Activated naive CD4-positive, alpha-beta T cell treated with anti-CD3 and anti-CD28 coated beads, Interleukin-2, amount 50 U/mL, for 16 hours (primary cell): ENCODE data around the gene TUBA4B.
A peak's percentile ranks its signal among the peaks of the same experiment; 100 is the strongest.

ENCODE experiments used
- DNase-seq: peaks from one replicate; pipeline ENCODE4 v3.0.0-alpha.2; 2020

Gene TUBA4B

GRCh38 chr2:219218732-219219701 lies 34.0 kb upstream of the TUBA4B start, which contains the start of gene ABCB6:
Gene ABCB6, minus strand, starts transcription at chr2:219218958. Its CDS starts 285 bp downstream, at chr2:219218673.
- DNase-seq: peak; percentile 91

- DNase-seq: no peak
These were observed 33.1 kb upstream of the TUBA4B start for GRCh38 chr2:219219784-219220532.

- no peak for DNase-seq
These were observed 32.2 kb upstream of the TUBA4B start for GRCh38 chr2:219220652-219221402.

- no peak for DNase-seq
These were observed 31.0 kb upstream of the TUBA4B start for GRCh38 chr2:219221957-219222518.

- DNase-seq: no peak
These were observed 29.0 kb upstream of the TUBA4B start for GRCh38 chr2:219223831-219224610.

GRCh38 chr2:219225350-219225749 lies 27.7 kb upstream of the TUBA4B start:
- DNase-seq: no peak

- DNase-seq: no peak
These were observed 24.8 kb upstream of the TUBA4B start for GRCh38 chr2:219228041-219228910.

- no peak for DNase-seq
These were observed 24.1 kb upstream of the TUBA4B start for GRCh38 chr2:219228911-219229304.

GRCh38 chr2:219229305-219230058 lies 23.6 kb upstream of the TUBA4B start, which contains the start of the genes ANKZF1 and ATG9A:
Gene ANKZF1, plus strand, starts transcription at chr2:219229806. Its CDS starts 452 bp downstream, at chr2:219230258.
Gene ATG9A, minus strand, starts transcription at chr2:219229636. Its CDS starts 1,612 bp downstream, at chr2:219228024.
- DNase-seq: peak; percentile 99

- DNase-seq: peak; percentile 46
These were observed 22.9 kb upstream of the TUBA4B start for GRCh38 chr2:219230059-219230540.

- no peak for DNase-seq
These were observed 18.7 kb upstream of the TUBA4B start for GRCh38 chr2:219234331-219234730.

GRCh38 chr2:219243291-219243761 lies 9.7 kb upstream of the TUBA4B start:
- no peak for DNase-seq

- DNase-seq: no peak
These were observed 8.3 kb upstream of the TUBA4B start for GRCh38 chr2:219244789-219245147.

- DNase-seq: peak; percentile 85
These were observed 7.7 kb upstream of the TUBA4B start, which contains the start of the genes GLB1L and STK16 for GRCh38 chr2:219245148-219245898. Gene GLB1L, minus strand, starts transcription at chr2:219245444. Its CDS starts 1,871 bp downstream, at chr2:219243573. Gene STK16, plus strand, starts transcription at chr2:219245479. Its CDS starts 521 bp downstream, at chr2:219246000.

GRCh38 chr2:219245899-219246230 lies 7.2 kb upstream of the TUBA4B start:
- DNase-seq: no peak

- DNase-seq: no peak
These were observed 6.5 kb upstream of the TUBA4B start for GRCh38 chr2:219246559-219246958.

GRCh38 chr2:219247678-219248642 lies 5.1 kb upstream of the TUBA4B start:
- DNase-seq: peak; percentile 56
